Limb (tissue), 2 donors: ENCODE results near the gene USP19.
A peak's percentile ranks its signal among the peaks of the same experiment; 100 is the strongest.

Experiments
- DNase-seq, 2 donors: peaks; one replicate each; pipeline ENCODE4 v3.0.0-alpha.2; 2016; ENCODE audit errors: extremely low spot score in 2 of 2

Gene USP19

GRCh38 chr3:49104052-49104426 lies 16.6 kb downstream of the USP19 start:
- DNase-seq: no peak

GRCh38 chr3:49100046-49100615 lies 20.5 kb downstream of the USP19 start:
- no peak for DNase-seq

GRCh38 chr3:49098910-49099630 lies 21.6 kb downstream of the USP19 start:
- no peak for DNase-seq

GRCh38 chr3:49098429-49098828 lies 22.2 kb downstream of the USP19 start:
- DNase-seq: no peak

- DNase-seq: peak; percentile 98 to 99
Measured at GRCh38 chr3:49093853-49094767, 26.5 kb downstream of the USP19 start, which contains the start of gene QRICH1. TSS of gene QRICH1 (minus strand) at chr3:49094071. CDS start at chr3:49077017, 17,054 bp downstream.

GRCh38 chr3:49092938-49093852 lies 27.4 kb downstream of the USP19 start:
- peak; percentile 77 to 92 for DNase-seq

GRCh38 chr3:49081429-49081828 lies 39.2 kb downstream of the USP19 start:
- DNase-seq: no peak

- no peak for DNase-seq
Measured at GRCh38 chr3:49079270-49079669, 41.4 kb downstream of the USP19 start.

- DNase-seq: no peak
Measured at GRCh38 chr3:49076646-49077045, 44.0 kb downstream of the USP19 start.

- DNase-seq: no peak
Measured at GRCh38 chr3:49076116-49076515, 44.5 kb downstream of the USP19 start.
